ENCODE results near the gene ASXL1.

ASXL1 gene

DNA sequence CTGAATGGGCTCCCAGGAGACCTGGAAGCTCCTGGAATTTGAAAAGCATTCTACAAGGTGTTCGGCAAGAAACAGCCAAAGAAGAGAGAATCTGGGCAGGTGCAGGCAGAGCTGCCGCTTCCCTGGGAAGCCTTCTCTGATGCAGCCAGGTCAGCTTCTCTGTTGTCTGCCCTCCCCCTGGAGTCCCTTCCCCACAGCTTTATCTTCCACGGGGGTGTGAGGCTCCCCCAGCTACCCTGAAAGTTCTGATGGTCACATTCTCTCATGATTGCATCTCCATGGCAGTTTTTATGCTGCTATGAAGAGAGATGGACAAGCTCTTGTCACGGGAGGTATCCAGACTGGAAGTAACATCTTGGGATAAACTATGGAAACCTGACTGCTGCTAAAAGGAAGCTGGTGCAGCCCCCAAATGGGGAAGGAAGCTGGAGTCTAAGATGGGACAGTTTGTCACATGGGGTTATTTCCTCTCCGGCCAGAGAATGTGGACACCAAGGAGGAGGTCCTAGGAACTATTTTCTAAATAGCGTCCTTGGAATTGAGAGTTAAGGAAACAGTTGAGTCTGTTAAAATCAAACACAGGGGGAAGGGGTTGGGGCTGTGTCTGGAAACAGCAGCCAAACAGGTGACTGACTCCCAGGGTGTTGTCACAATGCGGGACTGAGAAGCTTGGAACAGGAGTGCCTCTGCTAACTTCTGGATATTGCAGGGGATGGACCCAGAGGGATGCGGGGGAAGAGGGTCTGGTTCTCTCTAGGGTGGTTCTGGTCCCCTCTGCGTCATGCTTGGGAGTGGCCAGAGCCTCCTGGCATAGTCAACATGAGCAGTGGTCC is 91.1 kb downstream of the ASXL1 start:
- ATAC-seq: no peak

DNA sequence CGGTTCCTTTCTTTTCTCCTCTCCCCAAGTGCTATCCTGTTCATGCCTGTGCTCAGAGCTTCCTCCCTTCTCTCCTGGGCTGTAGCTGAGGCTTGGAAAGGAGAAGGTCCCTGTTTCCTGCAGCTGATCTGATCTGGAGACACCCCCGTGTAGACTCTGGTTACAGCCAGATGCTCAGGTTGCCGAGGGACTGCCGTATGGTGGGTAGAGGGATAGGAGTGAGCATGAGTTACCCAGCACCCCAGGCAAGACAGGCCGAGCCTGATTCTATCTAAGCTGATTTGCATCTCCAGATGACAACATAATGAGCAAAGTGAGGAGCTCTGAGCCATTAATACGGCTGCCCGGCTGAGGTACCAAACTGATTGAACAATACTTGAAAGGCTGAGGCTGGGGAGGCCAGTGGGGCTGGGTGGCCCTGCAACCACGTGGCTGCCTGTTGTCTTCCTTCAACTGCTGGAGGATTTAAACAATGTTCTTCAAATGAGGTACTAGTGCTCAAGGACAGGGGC is 91.8 kb downstream of the ASXL1 start:
- peak; percentile 9; the same call in 2 of the 3 replicates for ATAC-seq
- TF ChIP-seq ZNF70 (CRISPR knock-in tag; IDR thresholded peaks at IDR 0.05) (peak; percentile 13; the same call in 1 of the 2 replicates), POU6F1 (CRISPR knock-in tag; IDR thresholded peaks at IDR 0.05; ENCODE audit: borderline replicate concordance, low read depth) (no peak), RARB (CRISPR knock-in tag; IDR thresholded peaks at IDR 0.05) (no peak), CREB5 (CRISPR knock-in tag; IDR thresholded peaks at IDR 0.05; ENCODE audit: low read depth) (no peak), GLIS3 (CRISPR knock-in tag; IDR thresholded peaks at IDR 0.05) (no peak), PPARA (CRISPR knock-in tag; IDR thresholded peaks at IDR 0.05; ENCODE audit: borderline replicate concordance) (peak; percentile 77; the same call in 1 of the 2 replicates), SNAI2 (CRISPR knock-in tag; IDR thresholded peaks at IDR 0.05) (no peak), CSRNP3 (CRISPR knock-in tag; IDR thresholded peaks at IDR 0.05) (no peak), TOX (CRISPR knock-in tag; IDR thresholded peaks at IDR 0.05; ENCODE audit: borderline replicate concordance) (no peak), ZNF8 (CRISPR knock-in tag; IDR thresholded peaks at IDR 0.05) (peak; percentile 34; the same call in 1 of the 2 replicates), ARNTL (CRISPR knock-in tag; IDR thresholded peaks at IDR 0.05; ENCODE audit: borderline replicate concordance, low read depth) (no peak), ZFP30 (CRISPR knock-in tag; IDR thresholded peaks at IDR 0.05) (no peak), ZNF565 (CRISPR knock-in tag; conservative IDR thresholded peaks at IDR 0.05; ENCODE audit: low read depth) (no peak), ISL1 (CRISPR knock-in tag; IDR thresholded peaks at IDR 0.05) (no peak)

More for the DNA sequence above, 91.1 kb downstream of the ASXL1 start:
- TF ChIP-seq TSHZ2 (CRISPR knock-in tag; IDR thresholded peaks at IDR 0.05) (no peak), CSRNP3 (CRISPR knock-in tag; IDR thresholded peaks at IDR 0.05) (no peak), BACH2 (CRISPR knock-in tag; IDR thresholded peaks at IDR 0.05; ENCODE audit: borderline replicate concordance) (no peak), PPARA (CRISPR knock-in tag; IDR thresholded peaks at IDR 0.05; ENCODE audit: borderline replicate concordance) (no peak), GLIS3 (CRISPR knock-in tag; IDR thresholded peaks at IDR 0.05) (no peak), CSDC2 (CRISPR knock-in tag; IDR thresholded peaks at IDR 0.05) (no peak), ESRRG (CRISPR knock-in tag; IDR thresholded peaks at IDR 0.05) (no peak), CREB5 (CRISPR knock-in tag; IDR thresholded peaks at IDR 0.05; ENCODE audit: low read depth) (no peak)
- TF ChIP-seq, protein P1, sequence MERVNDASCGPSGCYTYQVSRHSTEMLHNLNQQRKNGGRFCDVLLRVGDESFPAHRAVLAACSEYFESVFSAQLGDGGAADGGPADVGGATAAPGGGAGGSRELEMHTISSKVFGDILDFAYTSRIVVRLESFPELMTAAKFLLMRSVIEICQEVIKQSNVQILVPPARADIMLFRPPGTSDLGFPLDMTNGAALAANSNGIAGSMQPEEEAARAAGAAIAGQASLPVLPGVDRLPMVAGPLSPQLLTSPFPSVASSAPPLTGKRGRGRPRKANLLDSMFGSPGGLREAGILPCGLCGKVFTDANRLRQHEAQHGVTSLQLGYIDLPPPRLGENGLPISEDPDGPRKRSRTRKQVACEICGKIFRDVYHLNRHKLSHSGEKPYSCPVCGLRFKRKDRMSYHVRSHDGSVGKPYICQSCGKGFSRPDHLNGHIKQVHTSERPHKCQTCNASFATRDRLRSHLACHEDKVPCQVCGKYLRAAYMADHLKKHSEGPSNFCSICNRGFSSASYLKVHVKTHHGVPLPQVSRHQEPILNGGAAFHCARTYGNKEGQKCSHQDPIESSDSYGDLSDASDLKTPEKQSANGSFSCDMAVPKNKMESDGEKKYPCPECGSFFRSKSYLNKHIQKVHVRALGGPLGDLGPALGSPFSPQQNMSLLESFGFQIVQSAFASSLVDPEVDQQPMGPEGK (CRISPR knock-in tag; IDR thresholded peaks at IDR 0.05; ENCODE audit: borderline replicate concordance): no peak
